ENCODE results near the gene PHETA1. TPM values are rescaled to one million over a fixed set of nuclear protein-coding genes. Genes with fewer than 3 reads are reported as not detected.

Gene PHETA1
- total and polyA plus RNA-seq, 2 of the 13 experiments (the other 11 are each of a cell fraction or from before 2014, with no cell fraction given) = 11.3 to 20.8 TPM

DNA sequence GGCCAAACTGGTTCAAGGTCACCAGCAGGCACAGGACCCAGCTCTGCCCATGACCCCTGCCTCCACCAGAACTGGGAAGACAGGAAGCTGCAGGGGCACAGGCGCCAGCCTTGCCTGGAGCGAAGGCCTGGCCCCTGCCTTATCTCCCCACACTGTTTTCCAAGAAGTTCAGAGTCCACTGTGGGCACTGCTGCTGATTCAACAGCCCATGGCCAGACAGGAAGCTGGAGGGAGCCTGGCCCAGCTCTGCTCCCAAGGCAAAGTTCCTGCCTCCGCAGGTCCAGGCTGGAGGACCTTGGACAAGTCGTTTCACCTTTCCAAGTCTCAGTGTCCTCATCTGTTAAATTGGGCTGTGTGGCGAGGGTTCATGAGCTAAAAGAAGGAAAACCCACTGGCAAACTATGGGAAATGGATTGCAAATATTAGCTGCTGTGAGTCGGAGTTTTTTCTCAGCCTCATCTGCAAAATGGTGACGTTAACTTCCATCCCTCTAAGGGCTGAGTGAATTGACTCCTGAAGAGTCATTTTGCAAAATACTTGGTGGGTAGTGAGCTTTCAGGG lies 1.2 kb downstream of the PHETA1 start (continued):
- TF ChIP-seq HIVEP1 (CRISPR knock-in tag; IDR thresholded peaks at IDR 0.05) (peak; percentile 43; the same call in 1 of the 2 replicates), FIP1L1 (IDR thresholded peaks at IDR 0.05; ENCODE audit: borderline replicate concordance, insufficient read depth, low read depth, low read length) (no peak), PHF8 (CRISPR knock-in tag; IDR thresholded peaks at IDR 0.05) (peak; percentile 53; the same call in 1 of the 2 replicates), KDM4B (CRISPR knock-in tag; IDR thresholded peaks at IDR 0.05) (peak; percentile 47; the same call in 1 of the 2 replicates), ZNF792 (CRISPR knock-in tag; IDR thresholded peaks at IDR 0.05) (peak; percentile 84; the same call in 1 of the 2 replicates), CBFB (CRISPR knock-in tag; IDR thresholded peaks at IDR 0.05) (peak; percentile 63; the same call in 1 of the 2 replicates), ZNF329 (CRISPR knock-in tag; IDR thresholded peaks at IDR 0.05; ENCODE audit: low read depth) (peak; percentile 70; the same call in 1 of the 2 replicates), JDP2 (CRISPR knock-in tag; IDR thresholded peaks at IDR 0.05; ENCODE audit: borderline replicate concordance) (no peak), CC2D1A (CRISPR knock-in tag; IDR thresholded peaks at IDR 0.05) (no peak), CHCHD3 (CRISPR knock-in tag; IDR thresholded peaks at IDR 0.05) (no peak), MED1 (CRISPR knock-in tag; IDR thresholded peaks at IDR 0.05) (peak; percentile 96), NR2F2 (IDR thresholded peaks at IDR 0.05; ENCODE audit: borderline replicate concordance, low read depth) (peak; percentile 83), CBX1 (IDR thresholded peaks at IDR 0.05; ENCODE audit: low read depth) (peak; percentile 33), SMAD9 (CRISPR knock-in tag; IDR thresholded peaks at IDR 0.05) (no peak), ZNF788 (CRISPR knock-in tag; IDR thresholded peaks at IDR 0.05; ENCODE audit: borderline replicate concordance) (peak; percentile 78; the same call in 1 of the 2 replicates), SRSF1 (optimal IDR thresholded peaks at IDR 0.05; ENCODE audit: low read depth, low read length) (no peak), CREB1 (IDR thresholded peaks at IDR 0.05) (no peak), CREB1 (CRISPR knock-in tag; IDR thresholded peaks at IDR 0.05) (no peak), ZNF670 (CRISPR knock-in tag; IDR thresholded peaks at IDR 0.05; ENCODE audit: borderline replicate concordance) (peak; percentile 80), FOXK2 (IDR thresholded peaks at IDR 0.05) (no peak), ZNF710 (CRISPR knock-in tag; IDR thresholded peaks at IDR 0.05; ENCODE audit: borderline replicate concordance) (peak; percentile 85; the same call in 1 of the 2 replicates), SMAD1 (CRISPR knock-in tag; IDR thresholded peaks at IDR 0.05; ENCODE audit: borderline replicate concordance, low read depth) (no peak), ETV5 (CRISPR knock-in tag; IDR thresholded peaks at IDR 0.05; ENCODE audit: borderline replicate concordance) (peak; percentile 99), SALL1 (CRISPR knock-in tag; IDR thresholded peaks at IDR 0.05) (peak; percentile 97), RFX1 (IDR thresholded peaks at IDR 0.05) (no peak), HCFC1 (IDR thresholded peaks at IDR 0.05; ENCODE audit: low read depth, low read length) (no peak), LCORL (IDR thresholded peaks at IDR 0.05) (no peak), LCORL (CRISPR knock-in tag; IDR thresholded peaks at IDR 0.05) (peak; percentile 80), MAFF (IDR thresholded peaks at IDR 0.05; ENCODE audit: low read depth, low read length) (0 out of 2 replicates have a peak, but pooled peaks have one; percentile 23), ZNF770 (CRISPR knock-in tag; IDR thresholded peaks at IDR 0.05) (peak; percentile 54; the same call in 1 of the 2 replicates), MIER3 (CRISPR knock-in tag; IDR thresholded peaks at IDR 0.05; ENCODE audit: borderline replicate concordance) (peak; percentile 88; the same call in 1 of the 2 replicates)
